Stimulated activated CD8-positive, alpha-beta memory T cell treated with anti-CD3 and anti-CD28 coated beads, Interleukin-4, amount 100 ng/mL, for 1 hour (primary cell): ENCODE measurements around the gene IFT20.
"Not testable (repeated sequence)": the region's sequence is repeated elsewhere in the genome, so short reads cannot be mapped to it uniquely, and the experiment has no call there.

Experiments used
- DNase-seq, 2 donors: peaks; one replicate each; pipeline ENCODE4 v3.0.0-alpha.2; 2020; ENCODE audit warnings: low read depth in 2 of 2, low spot score in 1 of 2

IFT20 gene

GRCh38 chr17:28364665-28365363 is 29.5 kb upstream of the IFT20 start, which contains the start of gene SEBOX:
TSS of gene SEBOX (minus strand) at chr17:28365199. CDS start at chr17:28365151, 48 bp downstream.
- DNase-seq: no peak

GRCh38 chr17:28363776-28364650 is 28.7 kb upstream of the IFT20 start:
- DNase-seq: no peak

DNA sequence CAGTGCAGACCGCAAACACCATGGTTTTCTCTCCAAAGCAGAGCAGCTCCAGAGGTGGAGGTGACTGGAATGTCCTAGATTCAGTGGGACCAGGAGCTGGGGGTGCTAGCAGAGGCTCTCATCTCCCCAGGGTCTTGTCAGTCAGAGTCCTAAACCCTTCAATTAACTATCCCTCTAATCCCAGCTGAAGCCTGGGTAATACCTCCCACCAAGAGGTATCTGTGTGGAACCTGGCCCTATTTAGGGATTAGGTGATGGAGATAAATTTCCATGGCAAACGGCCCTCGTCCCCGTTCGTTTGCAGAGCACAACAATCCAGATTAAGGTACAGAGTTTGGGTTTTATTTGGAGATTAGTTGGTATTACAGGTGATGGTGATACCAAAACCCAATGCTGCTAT is 27.9 kb upstream of the IFT20 start:
- DNase-seq: no peak

DNA sequence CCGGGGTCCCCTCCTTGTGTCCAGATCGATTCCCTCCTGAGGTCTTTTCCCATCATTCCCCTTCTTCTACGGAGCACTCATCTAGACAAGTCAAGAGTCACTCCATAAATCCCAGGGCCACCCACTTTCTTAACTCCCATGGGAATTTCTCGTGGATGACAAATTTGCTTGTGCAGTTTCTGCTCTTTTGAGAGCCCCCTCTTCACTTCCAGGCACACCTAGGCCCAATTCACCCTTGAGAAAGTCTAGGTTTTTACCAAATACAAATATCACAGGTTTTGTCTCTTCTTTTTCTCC is 22.6 kb upstream of the IFT20 start:
- DNase-seq: no peak

GRCh38 chr17:28357061-28357900 is 22.0 kb upstream of the IFT20 start, which contains the start of gene POLDIP2:
TSS of gene POLDIP2 (minus strand) at chr17:28357527. CDS start at chr17:28357448, 79 bp downstream.
- peak; percentile 85 to 91 for DNase-seq

- no peak for DNase-seq
These were observed 15.0 kb upstream of the IFT20 start for GRCh38 chr17:28350271-28350670.

DNA sequence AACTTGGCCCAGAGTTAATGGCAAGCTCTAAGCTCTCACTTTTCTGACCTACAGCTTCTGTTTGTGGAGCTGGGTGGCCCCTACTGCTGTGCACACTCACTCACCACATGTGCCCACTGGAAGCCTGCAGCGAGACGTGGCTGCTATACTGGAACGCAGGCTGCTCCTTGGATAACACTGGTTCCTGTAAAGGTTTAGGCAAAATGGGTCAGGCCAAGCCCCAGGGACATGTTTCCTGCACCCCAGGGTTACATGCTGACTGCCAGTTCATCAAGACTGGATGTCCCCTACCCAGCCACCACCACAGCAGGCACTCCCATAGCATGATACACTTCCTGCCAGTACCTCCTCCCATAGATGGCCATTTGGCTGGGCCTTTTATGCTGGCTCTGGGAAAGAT is 13.7 kb upstream of the IFT20 start:
- DNase-seq: no peak

DNA sequence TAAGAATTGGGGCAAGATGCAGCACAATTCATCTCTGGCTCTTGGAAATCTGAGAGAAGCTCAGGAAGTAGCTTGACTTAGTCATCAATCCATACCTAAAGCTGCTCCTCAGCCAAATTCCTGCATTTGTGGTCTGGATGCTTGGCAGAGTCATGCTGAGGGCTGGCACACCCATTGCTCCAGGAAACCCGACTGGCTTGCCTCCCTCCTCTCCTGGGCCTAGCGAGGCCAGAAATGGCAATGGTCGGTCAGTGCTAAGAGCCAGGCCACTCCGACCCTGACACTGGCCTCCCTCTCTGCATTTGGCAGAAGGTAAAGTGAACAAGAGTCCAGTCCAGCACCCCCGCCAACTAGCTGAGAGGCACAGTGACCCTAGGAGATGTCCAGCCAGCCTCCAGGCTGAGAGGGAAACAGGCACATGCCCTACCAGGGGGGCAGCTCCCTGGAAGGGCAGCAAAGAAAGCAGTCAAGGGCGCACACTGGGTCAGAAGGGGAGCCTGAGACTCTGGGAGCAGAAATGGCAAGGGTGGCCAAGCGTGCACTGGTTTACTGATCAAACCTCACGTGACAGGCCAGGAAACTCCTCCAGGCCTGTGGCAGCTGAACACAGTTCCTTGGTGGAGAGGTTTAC is 12.1 kb upstream of the IFT20 start:
- DNase-seq: no peak

- DNase-seq: no peak
These were observed 11.5 kb upstream of the IFT20 start for GRCh38 chr17:28346746-28347246.

- DNase-seq: no peak
These were observed 10.9 kb upstream of the IFT20 start for GRCh38 chr17:28346199-28346580.

DNA sequence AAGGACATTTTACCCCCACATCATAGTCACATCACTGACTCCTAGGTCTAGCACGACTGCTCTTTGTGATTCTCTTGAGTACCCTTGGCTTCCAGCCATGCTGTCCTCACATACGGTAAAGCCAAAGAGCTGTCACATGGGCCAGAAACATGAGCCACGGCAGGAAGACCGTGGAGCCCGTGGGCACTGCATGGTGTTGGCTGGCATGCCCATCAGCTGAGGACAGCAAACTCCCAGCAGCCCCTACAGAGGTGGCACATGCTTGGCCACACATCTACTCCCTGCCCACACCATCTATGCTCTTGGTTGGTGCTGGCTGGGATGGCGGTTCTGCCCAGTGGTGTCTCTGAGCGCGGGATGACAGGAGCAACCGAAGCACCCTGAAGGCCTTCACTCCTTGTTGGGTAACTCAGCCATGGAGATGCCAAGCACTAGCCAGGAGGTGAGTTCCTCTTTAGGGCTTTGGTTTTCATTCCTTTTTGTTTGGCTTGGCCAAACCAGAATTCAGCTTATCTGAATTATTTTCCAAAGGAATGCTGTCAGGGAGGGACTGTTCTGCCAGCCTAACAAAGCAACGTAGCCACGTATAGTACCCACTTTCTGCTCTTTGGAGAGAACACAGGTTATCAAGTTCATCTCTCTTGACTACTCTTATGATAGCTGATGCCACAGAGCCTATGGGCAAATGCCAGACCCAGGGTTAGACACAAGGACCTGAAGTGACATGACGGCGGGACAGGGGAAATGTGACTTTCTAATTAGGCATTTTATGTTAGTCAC is 10.3 kb upstream of the IFT20 start:
- no peak for DNase-seq

- no peak for DNase-seq
These were observed 9.2 kb upstream of the IFT20 start for GRCh38 chr17:28344435-28344901.

- no peak for DNase-seq
These were observed 8.7 kb upstream of the IFT20 start for GRCh38 chr17:28344011-28344410.

DNA sequence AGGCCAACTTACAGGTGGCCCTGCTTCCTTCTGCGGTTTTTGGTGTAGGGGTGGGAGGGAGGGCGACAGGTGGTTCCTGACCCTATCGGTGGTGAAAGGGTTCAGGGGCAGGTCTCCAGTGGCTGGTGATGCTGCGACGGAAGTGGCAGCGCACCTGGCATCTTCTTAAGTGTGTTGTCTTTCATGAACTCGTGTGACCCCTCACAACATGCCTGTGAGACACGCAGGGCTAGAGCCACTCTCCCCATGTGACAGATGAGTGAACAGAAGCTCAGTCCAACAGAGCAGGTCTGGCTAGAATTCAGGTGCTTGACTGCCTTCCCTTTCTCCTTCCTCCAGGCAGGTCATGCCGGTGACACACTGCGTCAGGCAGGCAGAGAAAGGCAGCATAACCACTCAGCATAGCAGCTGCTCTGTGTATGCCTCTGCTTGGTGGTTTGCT is 8.2 kb upstream of the IFT20 start:
- no peak for DNase-seq

- DNase-seq: no peak
These were observed 7.0 kb upstream of the IFT20 start for GRCh38 chr17:28342313-28342712.

DNA sequence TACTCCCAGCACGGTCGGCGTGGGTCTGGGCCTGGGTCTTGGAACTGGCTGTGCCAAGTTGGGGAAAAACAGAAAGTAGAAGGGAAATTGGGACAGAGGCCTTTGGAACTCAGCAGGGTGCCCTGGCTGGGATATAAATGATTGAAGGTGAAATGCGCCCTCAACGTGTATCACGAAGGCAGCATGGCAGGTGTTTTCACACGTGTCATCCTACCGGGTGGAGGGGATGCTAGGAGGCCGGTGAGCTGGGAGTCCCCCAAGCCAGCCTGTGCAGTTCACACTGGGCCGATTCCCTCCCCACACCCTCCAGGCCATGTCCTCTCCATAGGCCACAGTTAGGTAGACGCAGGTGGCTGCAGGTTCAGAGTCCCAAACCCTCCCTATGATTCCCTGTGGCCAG is 6.2 kb upstream of the IFT20 start:
- DNase-seq: no peak

GRCh38 chr17:28340374-28340773 is 5.1 kb upstream of the IFT20 start:
- no peak for DNase-seq

DNA sequence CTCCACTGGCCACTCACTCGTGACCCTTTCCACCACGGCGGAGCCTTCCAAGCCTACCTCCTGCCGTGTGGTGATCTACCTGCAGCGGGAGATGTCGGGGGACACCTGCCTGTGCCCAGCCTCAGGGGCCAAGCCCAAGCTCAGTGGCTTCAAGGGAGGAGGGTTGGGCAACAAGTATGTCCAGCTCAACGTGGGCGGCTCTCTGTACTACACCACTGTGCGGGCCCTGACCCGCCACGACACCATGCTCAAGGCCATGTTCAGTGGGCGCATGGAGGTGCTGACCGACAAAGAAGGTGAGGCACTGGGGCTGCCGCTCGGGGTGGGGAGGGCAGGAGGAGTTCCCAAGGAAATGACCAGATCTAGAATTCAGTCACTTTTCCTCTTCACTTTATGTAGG is 4.2 kb upstream of the IFT20 start:
- DNase-seq: no peak

GRCh38 chr17:28338769-28339212 is 3.5 kb upstream of the IFT20 start:
- not testable (repeated sequence) for DNase-seq
